ENCODE results near the gene CUL7. TPM values are rescaled to one million over a fixed set of nuclear protein-coding genes. Genes with fewer than 3 reads are reported as not detected.

Gene CUL7
- total RNA-seq, 1 experiment from 2014 or later = 22.8 TPM

GRCh38 chr6:43050981-43051380 lies 2.7 kb downstream of the CUL7 start:
- intact Hi-C loops (cut with micrococcal nuclease; ENCODE audit: unreplicated experiment) = no loop called here
- BruUV-seq (replicated peaks) = no TSS peak
- no peak overlapping the region for H3K4me3 ChIP-seq

GRCh38 chr6:43047998-43048397 lies 5.7 kb downstream of the CUL7 start:
- Histone ChIP-seq H2AFZ (no peak overlapping the region), H3K4me1 (replicated peaks; ENCODE audit: insufficient read depth) (peaks cover 5% of the 10 kb centered on the region; the same call in 1 of the 2 replicates), H3K4me3 (no peak overlapping the region), H3K27me3 (ENCODE audit: insufficient read depth, low read depth) (no peaks in the 10 kb centered on the region), H3K9me3 (ENCODE audit: insufficient read depth, low read depth) (no peaks in the 10 kb centered on the region), H3K36me3 (ENCODE audit: low read depth) (peaks cover 3% of the 10 kb centered on the region; the same call in 1 of the 2 replicates), H3K79me2 (ENCODE audit: low read depth) (peaks cover 16% of the 10 kb centered on the region), H4K20me1 (ENCODE audit: insufficient read depth) (no peaks in the 10 kb centered on the region), H3F3A (ENCODE audit: insufficient read depth, low read depth) (no peaks in the 10 kb centered on the region), H3K27ac (no peak overlapping the region), H3K9me2 (ENCODE audit: insufficient read depth) (no peaks in the 10 kb centered on the region), H3K4me2 (no peak overlapping the region)
- BruUV-seq (replicated peaks) = no TSS peak
- intact Hi-C loops (cut with micrococcal nuclease; ENCODE audit: unreplicated experiment) = no loop called here
- TF ChIP-seq EZH2 (IDR thresholded peaks at IDR 0.05; ENCODE audit: low read depth) (no peak), CTCF (conservative IDR thresholded peaks at IDR 0.05) (no peak)
- no peak for DNase-seq
- POLR2A ChIA-PET (ENCODE audit: unreplicated experiment) = no interaction called here
- CTCF ChIA-PET = no interaction called here

More at GRCh38 chr6:43050981-43051380, 2.7 kb downstream of the CUL7 start:
- H3K27ac ChIP-seq = no peak overlapping the region
- H3K79me2 ChIP-seq (ENCODE audit: low read depth) = peaks cover 19% of the 10 kb centered on the region
- no peaks in the 10 kb centered on the region for H3K9me3 ChIP-seq (ENCODE audit: insufficient read depth, low read depth)
- no peak overlapping the region for H3K4me2 ChIP-seq
- H2AFZ ChIP-seq = no peak overlapping the region
- no peaks in the 10 kb centered on the region for H3K9me2 ChIP-seq (ENCODE audit: insufficient read depth)
- POLR2A ChIA-PET (ENCODE audit: unreplicated experiment) = no interaction called here
- TF ChIP-seq EZH2 (IDR thresholded peaks at IDR 0.05; ENCODE audit: low read depth) (no peak), CTCF (conservative IDR thresholded peaks at IDR 0.05) (no peak)
- H3K27me3 ChIP-seq (ENCODE audit: insufficient read depth, low read depth) = no peaks in the 10 kb centered on the region
- H3F3A ChIP-seq (ENCODE audit: insufficient read depth, low read depth) = peaks cover 15% of the 10 kb centered on the region; the same call in 1 of the 2 replicates
- no peak for DNase-seq
- no peaks in the 10 kb centered on the region for H4K20me1 ChIP-seq (ENCODE audit: insufficient read depth)
- peaks cover 3% of the 10 kb centered on the region; the same call in 1 of the 2 replicates for H3K36me3 ChIP-seq (ENCODE audit: low read depth)
- CTCF ChIA-PET = no interaction called here
- peaks cover 5% of the 10 kb centered on the region; the same call in 1 of the 2 replicates for H3K4me1 ChIP-seq (replicated peaks; ENCODE audit: insufficient read depth)

GRCh38 chr6:43045371-43045930 lies 8.2 kb downstream of the CUL7 start:
- Histone ChIP-seq H3K4me1 (replicated peaks; ENCODE audit: insufficient read depth) (no peaks in the 10 kb centered on the region), H3K4me3 (no peak overlapping the region), H3K27me3 (ENCODE audit: insufficient read depth, low read depth) (no peaks in the 10 kb centered on the region), H3K9me2 (ENCODE audit: insufficient read depth) (no peaks in the 10 kb centered on the region), H3F3A (ENCODE audit: insufficient read depth, low read depth) (no peaks in the 10 kb centered on the region; the same call in 1 of the 2 replicates), H3K27ac (no peak overlapping the region), H3K79me2 (ENCODE audit: low read depth) (no peaks in the 10 kb centered on the region), H2AFZ (no peak overlapping the region), H3K9me3 (ENCODE audit: insufficient read depth, low read depth) (no peaks in the 10 kb centered on the region), H4K20me1 (ENCODE audit: insufficient read depth) (no peaks in the 10 kb centered on the region), H3K4me2 (no peak overlapping the region), H3K36me3 (ENCODE audit: low read depth) (peaks cover 3% of the 10 kb centered on the region; the same call in 1 of the 2 replicates)
- TF ChIP-seq EZH2 (IDR thresholded peaks at IDR 0.05; ENCODE audit: low read depth) (no peak), CTCF (conservative IDR thresholded peaks at IDR 0.05) (no peak)
- intact Hi-C loops (cut with micrococcal nuclease; ENCODE audit: unreplicated experiment) = no loop called here
- ChIA-PET POLR2A (ENCODE audit: unreplicated experiment) (no interaction called here), CTCF (no interaction called here)
- BruUV-seq (replicated peaks) = no TSS peak
- no peak for DNase-seq

All from PC-9 (cell line).